ENCODE data around the gene KEL.

Gene KEL

DNA sequence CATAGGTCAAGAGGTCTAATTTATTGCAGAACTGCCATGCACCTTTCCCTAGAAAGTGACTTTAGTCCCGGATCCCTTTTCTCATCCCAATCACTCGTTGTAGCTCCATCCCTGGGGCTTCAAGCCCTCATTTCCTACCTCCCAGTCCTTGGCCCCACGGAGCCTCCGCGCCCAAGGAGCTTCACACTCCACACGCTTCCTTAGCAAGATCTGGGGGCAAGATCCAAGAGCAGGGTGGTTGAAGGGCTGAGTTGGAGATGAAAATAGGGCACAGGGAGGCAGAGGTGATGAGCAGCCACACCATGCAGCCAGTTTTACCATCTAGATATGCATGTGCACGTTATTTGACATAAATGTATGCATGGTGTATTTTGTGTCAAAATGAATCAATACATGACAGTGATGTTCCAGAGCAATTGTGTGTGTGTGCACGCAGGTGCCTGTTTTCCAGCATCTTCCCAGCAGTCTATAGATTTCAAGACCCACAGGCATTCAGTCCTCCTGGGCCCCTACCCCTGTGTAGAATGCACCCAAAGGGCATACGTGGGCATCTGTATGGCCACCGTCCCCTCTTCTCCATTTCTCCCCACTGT is 70.6 kb downstream of the KEL start:
- TF ChIP-seq, protein P1, sequence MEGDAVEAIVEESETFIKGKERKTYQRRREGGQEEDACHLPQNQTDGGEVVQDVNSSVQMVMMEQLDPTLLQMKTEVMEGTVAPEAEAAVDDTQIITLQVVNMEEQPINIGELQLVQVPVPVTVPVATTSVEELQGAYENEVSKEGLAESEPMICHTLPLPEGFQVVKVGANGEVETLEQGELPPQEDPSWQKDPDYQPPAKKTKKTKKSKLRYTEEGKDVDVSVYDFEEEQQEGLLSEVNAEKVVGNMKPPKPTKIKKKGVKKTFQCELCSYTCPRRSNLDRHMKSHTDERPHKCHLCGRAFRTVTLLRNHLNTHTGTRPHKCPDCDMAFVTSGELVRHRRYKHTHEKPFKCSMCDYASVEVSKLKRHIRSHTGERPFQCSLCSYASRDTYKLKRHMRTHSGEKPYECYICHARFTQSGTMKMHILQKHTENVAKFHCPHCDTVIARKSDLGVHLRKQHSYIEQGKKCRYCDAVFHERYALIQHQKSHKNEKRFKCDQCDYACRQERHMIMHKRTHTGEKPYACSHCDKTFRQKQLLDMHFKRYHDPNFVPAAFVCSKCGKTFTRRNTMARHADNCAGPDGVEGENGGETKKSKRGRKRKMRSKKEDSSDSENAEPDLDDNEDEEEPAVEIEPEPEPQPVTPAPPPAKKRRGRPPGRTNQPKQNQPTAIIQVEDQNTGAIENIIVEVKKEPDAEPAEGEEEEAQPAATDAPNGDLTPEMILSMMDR (IDR thresholded peaks at IDR 0.05; ENCODE audit: low read depth, low read length): no peak
- no peak overlapping the region for H3K4me3 ChIP-seq (ENCODE audit: low read depth, low read length)
- H3K27ac ChIP-seq: no peak overlapping the region
- H3K9me3 ChIP-seq (ENCODE audit: severe bottlenecking): no peaks in the 10 kb centered on the region
- no peaks in the 10 kb centered on the region for H3K36me3 ChIP-seq
- DNase-seq: no peak
- H3K27me3 ChIP-seq (ENCODE audit: insufficient read depth, low read depth, severe bottlenecking): no peaks in the 10 kb centered on the region
